WTC11 (cell line): ENCODE measurements around the gene CCSER2. TPM values are rescaled to one million over a fixed set of nuclear protein-coding genes. Genes with fewer than 3 reads are reported as not detected.

Experiments
- ATAC-seq: fragments of 200-7000 bp; cut with Tn5 transposase; 2 replicates; pipeline ENCODE4 v1.10.0; 2021; ENCODE audit warnings: mild to moderate bottlenecking, moderate library complexity
- CTCF ChIA-PET: fragments of 300-600 bp; sonication (Branson Sonifier 250); formaldehyde crosslinking; loops from one replicate; lab custom pipeline; 2021; ENCODE audit warnings: antibody characterized with exemption; lab: Charles Lee
- POLR2A ChIA-PET: fragments of 350-600 bp; sonication (Branson Sonifier 250); formaldehyde crosslinking; loops from one replicate; lab custom pipeline; 2021; ENCODE audit warnings: antibody characterized with exemption; lab: Charles Lee
- DNase-seq: peaks from one replicate; pipeline ENCODE4 v3.0.0; 2021; ENCODE audit warnings: low spot score
- H3K27ac Mint-ChIP-seq: 2 replicates; pipeline ENCODE4 v1.8.0; 2021; ENCODE audit warnings: mixed read lengths
- H3K27me3 Mint-ChIP-seq: 2 replicates; pipeline ENCODE4 v1.8.0; 2021; ENCODE audit warnings: low read depth, mild to moderate bottlenecking, moderate library complexity, mixed read lengths
- H3K36me3 Mint-ChIP-seq: 2 replicates; pipeline ENCODE4 v1.8.0; 2021; ENCODE audit warnings: mixed read lengths
- H3K4me1 Mint-ChIP-seq: 2 replicates; pipeline ENCODE4 v1.8.0; 2022; ENCODE audit warnings: mixed read lengths
- H3K4me3 Mint-ChIP-seq: 2 replicates; pipeline ENCODE4 v1.8.0; 2021; ENCODE audit warnings: mild to moderate bottlenecking, moderate library complexity, mixed read lengths
- H3K9me3 Mint-ChIP-seq: 2 replicates; pipeline ENCODE4 v1.8.0; 2021; ENCODE audit warnings: mixed read lengths
- ATF1 ChIP-seq: sonication (generic); formaldehyde crosslinking; IDR thresholded peaks from 2 replicates; pipeline ENCODE4 v1.8.1; 2023; ENCODE audit warnings: mild to moderate bottlenecking, moderate library complexity, missing genetic modification reagents
- CBFB ChIP-seq: sonication (generic); formaldehyde crosslinking; IDR thresholded peaks from 2 replicates; pipeline ENCODE4 v1.8.1; 2022; ENCODE audit warnings: mild to moderate bottlenecking, low read depth, missing genetic modification reagents
- CREM ChIP-seq: sonication (generic); formaldehyde crosslinking; IDR thresholded peaks from 2 replicates; pipeline ENCODE4 v1.8.1; 2022; ENCODE audit warnings: mild to moderate bottlenecking, missing genetic modification reagents, moderate library complexity
- ESRRA ChIP-seq: sonication (generic); formaldehyde crosslinking; IDR thresholded peaks from 2 replicates; pipeline ENCODE4 v1.8.1; 2022; ENCODE audit warnings: mild to moderate bottlenecking, missing genetic modification reagents, borderline replicate concordance
- ETV6 ChIP-seq: sonication (generic); formaldehyde crosslinking; IDR thresholded peaks from 2 replicates; pipeline ENCODE4 v1.8.1; 2022; ENCODE audit warnings: mild to moderate bottlenecking, missing genetic modification reagents
- GTF2I ChIP-seq: fragments of 250-450 bp; sonication (Bioruptor Pico); conservative IDR thresholded peaks from 2 replicates; pipeline ENCODE4 v1.4.0; 2021; ENCODE audit warnings: mild to moderate bottlenecking
- MYBL2 ChIP-seq: sonication (generic); formaldehyde crosslinking; IDR thresholded peaks from 2 replicates; pipeline ENCODE4 v1.8.1; 2023; ENCODE audit warnings: mild to moderate bottlenecking, moderate library complexity, missing genetic modification reagents
- NFE2L1 ChIP-seq: sonication (generic); formaldehyde crosslinking; IDR thresholded peaks from 2 replicates; pipeline ENCODE4 v1.8.1; 2023; ENCODE audit warnings: missing genetic modification reagents
- NR3C1 ChIP-seq: sonication (generic); formaldehyde crosslinking; conservative IDR thresholded peaks from 2 replicates; pipeline ENCODE4 v1.8.1; 2023; ENCODE audit warnings: low read depth, mild to moderate bottlenecking, missing genetic modification reagents
- RELA ChIP-seq: sonication (generic); formaldehyde crosslinking; IDR thresholded peaks from 2 replicates; pipeline ENCODE4 v1.8.1; 2022; ENCODE audit warnings: missing genetic modification reagents, mild to moderate bottlenecking, borderline replicate concordance
- TP53 ChIP-seq: sonication (generic); formaldehyde crosslinking; IDR thresholded peaks from 2 replicates; pipeline ENCODE4 v1.8.1; 2023; ENCODE audit warnings: mild to moderate bottlenecking, missing genetic modification reagents
- ZNF423 ChIP-seq: fragments of 250-450 bp; sonication (Bioruptor Pico); IDR thresholded peaks from 2 replicates; pipeline ENCODE4 v2.1.2; 2022; ENCODE audit warnings: mild to moderate bottlenecking, moderate library complexity
- total RNA-seq: library from RNA; stranded (reverse); gene quantifications from 3 replicates; pipeline ENCODE4 v1.2.3, GENCODE V29; 2021
- TF ChIP-seq, protein P1 (sequence below): fragments of 250-450 bp; sonication (Bioruptor Pico); conservative IDR thresholded peaks from 2 replicates; pipeline ENCODE4 v1.9.0; 2021; ENCODE audit warnings: mild to moderate bottlenecking
- TF ChIP-seq, protein P2 (sequence below): sonication (generic); formaldehyde crosslinking; IDR thresholded peaks from 2 replicates; pipeline ENCODE4 v1.8.0; 2022; ENCODE audit warnings: mild to moderate bottlenecking, missing genetic modification reagents
- TF ChIP-seq, protein P3 (sequence below): sonication (generic); formaldehyde crosslinking; IDR thresholded peaks from 2 replicates; pipeline ENCODE4 v1.8.1; 2023; ENCODE audit warnings: mild to moderate bottlenecking, missing genetic modification reagents, moderate library complexity
- TF ChIP-seq, protein P4 (sequence below): fragments of 250-450 bp; sonication (Bioruptor Pico); IDR thresholded peaks from 2 replicates; pipeline ENCODE4 v1.9.0; 2021; ENCODE audit warnings: moderate library complexity, mild to moderate bottlenecking, inconsistent platforms, borderline replicate concordance
- TF ChIP-seq, protein P5 (sequence below): sonication (generic); formaldehyde crosslinking; IDR thresholded peaks from 2 replicates; pipeline ENCODE4 v1.8.0; 2022; ENCODE audit warnings: mild to moderate bottlenecking, missing genetic modification reagents
- TF ChIP-seq, protein P6 (sequence below): sonication (generic); formaldehyde crosslinking; IDR thresholded peaks from 2 replicates; pipeline ENCODE4 v1.8.0; 2022; ENCODE audit warnings: missing genetic modification reagents
- TF ChIP-seq, protein P7 (sequence below): sonication (generic); formaldehyde crosslinking; IDR thresholded peaks from 2 replicates; pipeline ENCODE4 v1.8.1; 2022; ENCODE audit warnings: mild to moderate bottlenecking, missing genetic modification reagents, moderate library complexity, borderline replicate concordance

CCSER2 gene
- total RNA-seq, 1 experiment from 2014 or later, result 30.6 TPM

DNA sequence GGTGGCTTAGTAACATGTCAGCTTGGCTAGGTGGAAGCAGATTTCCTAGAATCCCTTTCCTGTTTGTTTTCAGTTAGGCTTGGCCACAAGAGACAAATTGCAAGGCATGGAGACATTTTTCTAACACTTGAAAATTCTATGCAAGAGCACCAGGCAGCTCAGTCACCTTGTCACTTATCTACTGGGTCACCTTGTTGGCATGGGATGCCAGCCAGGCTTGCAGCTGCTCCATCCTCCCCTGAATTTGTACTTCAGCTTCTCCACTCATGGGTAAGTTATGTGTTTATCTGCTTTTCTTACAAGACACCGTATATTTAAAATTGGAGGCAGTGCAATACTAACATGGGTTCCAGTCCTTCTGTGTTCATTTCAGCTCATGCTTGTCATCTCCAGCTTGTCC, 40.2 kb upstream of the CCSER2 start:
- no peaks in the 10 kb centered on the region for H3K4me1 Mint-ChIP-seq
- no peak overlapping the region for H3K4me3 Mint-ChIP-seq
- no peaks in the 10 kb centered on the region for H3K36me3 Mint-ChIP-seq
- ATAC-seq (no peak), DNase-seq (no peak)
- ChIA-PET CTCF (no interaction called here), POLR2A (no interaction called here)
- H3K27me3 Mint-ChIP-seq, result no peaks in the 10 kb centered on the region
- no peaks in the 10 kb centered on the region for H3K9me3 Mint-ChIP-seq
- H3K27ac Mint-ChIP-seq, result no peak overlapping the region; the same call in 1 of the 2 replicates
- TF ChIP-seq, protein P1, sequence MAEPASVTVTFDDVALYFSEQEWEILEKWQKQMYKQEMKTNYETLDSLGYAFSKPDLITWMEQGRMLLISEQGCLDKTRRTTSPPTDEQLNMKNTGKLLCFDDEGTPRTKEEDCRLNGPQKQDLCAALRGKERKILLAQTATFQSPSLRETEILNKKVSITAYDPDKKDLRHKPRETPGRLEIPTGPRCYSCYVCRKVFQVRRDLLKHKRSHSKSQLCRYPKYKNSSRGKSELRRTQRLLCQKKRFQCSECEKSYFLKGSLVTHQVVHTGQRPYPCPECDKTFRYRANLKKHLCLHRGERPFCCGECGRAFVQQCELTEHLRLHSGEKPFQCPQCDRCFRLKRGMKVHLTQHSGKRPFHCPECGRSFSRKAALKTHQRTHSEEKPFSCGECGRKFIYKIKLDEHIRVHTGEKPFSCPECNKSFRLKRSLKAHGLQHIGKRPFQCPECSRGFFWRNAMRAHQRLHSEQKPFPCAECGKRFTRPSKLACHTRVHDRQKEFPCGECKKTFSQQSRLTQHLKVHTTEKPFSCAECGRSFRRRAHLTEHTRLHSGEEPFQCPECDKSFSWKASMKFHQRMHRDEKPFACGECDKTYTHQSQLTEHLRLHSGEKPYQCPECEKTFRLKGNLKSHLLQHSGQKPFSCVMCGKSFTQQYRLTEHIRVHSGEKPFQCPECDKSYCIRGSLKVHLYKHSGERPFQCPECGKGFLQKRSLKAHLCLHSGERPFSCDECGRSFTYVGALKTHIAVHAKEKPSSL, result no peak
- TF ChIP-seq NFE2L1 (no peak), ZNF423 (no peak), ATF1 (no peak), GTF2I (CRISPR knock-in tag) (no peak), MYBL2 (CRISPR knock-in tag) (no peak), NR3C1 (CRISPR knock-in tag) (no peak), CBFB (CRISPR knock-in tag) (no peak), CREM (CRISPR knock-in tag) (no peak), TP53 (CRISPR knock-in tag) (no peak), ETV6 (CRISPR knock-in tag) (no peak), RELA (no peak), ESRRA (CRISPR knock-in tag) (no peak)
- TF ChIP-seq, protein P2, sequence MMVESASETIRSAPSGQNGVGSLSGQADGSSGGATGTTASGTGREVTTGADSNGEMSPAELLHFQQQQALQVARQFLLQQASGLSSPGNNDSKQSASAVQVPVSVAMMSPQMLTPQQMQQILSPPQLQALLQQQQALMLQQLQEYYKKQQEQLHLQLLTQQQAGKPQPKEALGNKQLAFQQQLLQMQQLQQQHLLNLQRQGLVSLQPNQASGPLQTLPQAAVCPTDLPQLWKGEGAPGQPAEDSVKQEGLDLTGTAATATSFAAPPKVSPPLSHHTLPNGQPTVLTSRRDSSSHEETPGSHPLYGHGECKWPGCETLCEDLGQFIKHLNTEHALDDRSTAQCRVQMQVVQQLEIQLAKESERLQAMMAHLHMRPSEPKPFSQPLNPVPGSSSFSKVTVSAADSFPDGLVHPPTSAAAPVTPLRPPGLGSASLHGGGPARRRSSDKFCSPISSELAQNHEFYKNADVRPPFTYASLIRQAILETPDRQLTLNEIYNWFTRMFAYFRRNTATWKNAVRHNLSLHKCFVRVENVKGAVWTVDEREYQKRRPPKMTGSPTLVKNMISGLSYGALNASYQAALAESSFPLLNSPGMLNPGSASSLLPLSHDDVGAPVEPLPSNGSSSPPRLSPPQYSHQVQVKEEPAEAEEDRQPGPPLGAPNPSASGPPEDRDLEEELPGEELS (CRISPR knock-in tag), result no peak
- TF ChIP-seq, protein P3, sequence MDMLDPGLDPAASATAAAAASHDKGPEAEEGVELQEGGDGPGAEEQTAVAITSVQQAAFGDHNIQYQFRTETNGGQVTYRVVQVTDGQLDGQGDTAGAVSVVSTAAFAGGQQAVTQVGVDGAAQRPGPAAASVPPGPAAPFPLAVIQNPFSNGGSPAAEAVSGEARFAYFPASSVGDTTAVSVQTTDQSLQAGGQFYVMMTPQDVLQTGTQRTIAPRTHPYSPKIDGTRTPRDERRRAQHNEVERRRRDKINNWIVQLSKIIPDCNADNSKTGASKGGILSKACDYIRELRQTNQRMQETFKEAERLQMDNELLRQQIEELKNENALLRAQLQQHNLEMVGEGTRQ (CRISPR knock-in tag), result no peak
- TF ChIP-seq, protein P4, sequence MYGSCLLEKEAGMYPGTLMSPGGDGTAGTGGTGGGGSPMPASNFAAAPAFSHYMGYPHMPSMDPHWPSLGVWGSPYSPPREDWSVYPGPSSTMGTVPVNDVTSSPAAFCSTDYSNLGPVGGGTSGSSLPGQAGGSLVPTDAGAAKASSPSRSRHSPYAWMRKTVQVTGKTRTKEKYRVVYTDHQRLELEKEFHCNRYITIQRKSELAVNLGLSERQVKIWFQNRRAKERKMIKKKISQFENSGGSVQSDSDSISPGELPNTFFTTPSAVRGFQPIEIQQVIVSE (CRISPR knock-in tag), result no peak
- TF ChIP-seq, protein P5, sequence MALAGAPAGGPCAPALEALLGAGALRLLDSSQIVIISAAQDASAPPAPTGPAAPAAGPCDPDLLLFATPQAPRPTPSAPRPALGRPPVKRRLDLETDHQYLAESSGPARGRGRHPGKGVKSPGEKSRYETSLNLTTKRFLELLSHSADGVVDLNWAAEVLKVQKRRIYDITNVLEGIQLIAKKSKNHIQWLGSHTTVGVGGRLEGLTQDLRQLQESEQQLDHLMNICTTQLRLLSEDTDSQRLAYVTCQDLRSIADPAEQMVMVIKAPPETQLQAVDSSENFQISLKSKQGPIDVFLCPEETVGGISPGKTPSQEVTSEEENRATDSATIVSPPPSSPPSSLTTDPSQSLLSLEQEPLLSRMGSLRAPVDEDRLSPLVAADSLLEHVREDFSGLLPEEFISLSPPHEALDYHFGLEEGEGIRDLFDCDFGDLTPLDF (CRISPR knock-in tag), result no peak
- TF ChIP-seq, protein P6, sequence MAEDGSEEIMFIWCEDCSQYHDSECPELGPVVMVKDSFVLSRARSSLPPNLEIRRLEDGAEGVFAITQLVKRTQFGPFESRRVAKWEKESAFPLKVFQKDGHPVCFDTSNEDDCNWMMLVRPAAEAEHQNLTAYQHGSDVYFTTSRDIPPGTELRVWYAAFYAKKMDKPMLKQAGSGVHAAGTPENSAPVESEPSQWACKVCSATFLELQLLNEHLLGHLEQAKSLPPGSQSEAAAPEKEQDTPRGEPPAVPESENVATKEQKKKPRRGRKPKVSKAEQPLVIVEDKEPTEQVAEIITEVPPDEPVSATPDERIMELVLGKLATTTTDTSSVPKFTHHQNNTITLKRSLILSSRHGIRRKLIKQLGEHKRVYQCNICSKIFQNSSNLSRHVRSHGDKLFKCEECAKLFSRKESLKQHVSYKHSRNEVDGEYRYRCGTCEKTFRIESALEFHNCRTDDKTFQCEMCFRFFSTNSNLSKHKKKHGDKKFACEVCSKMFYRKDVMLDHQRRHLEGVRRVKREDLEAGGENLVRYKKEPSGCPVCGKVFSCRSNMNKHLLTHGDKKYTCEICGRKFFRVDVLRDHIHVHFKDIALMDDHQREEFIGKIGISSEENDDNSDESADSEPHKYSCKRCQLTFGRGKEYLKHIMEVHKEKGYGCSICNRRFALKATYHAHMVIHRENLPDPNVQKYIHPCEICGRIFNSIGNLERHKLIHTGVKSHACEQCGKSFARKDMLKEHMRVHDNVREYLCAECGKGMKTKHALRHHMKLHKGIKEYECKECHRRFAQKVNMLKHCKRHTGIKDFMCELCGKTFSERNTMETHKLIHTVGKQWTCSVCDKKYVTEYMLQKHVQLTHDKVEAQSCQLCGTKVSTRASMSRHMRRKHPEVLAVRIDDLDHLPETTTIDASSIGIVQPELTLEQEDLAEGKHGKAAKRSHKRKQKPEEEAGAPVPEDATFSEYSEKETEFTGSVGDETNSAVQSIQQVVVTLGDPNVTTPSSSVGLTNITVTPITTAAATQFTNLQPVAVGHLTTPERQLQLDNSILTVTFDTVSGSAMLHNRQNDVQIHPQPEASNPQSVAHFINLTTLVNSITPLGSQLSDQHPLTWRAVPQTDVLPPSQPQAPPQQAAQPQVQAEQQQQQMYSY, result no peak
- TF ChIP-seq, protein P7, sequence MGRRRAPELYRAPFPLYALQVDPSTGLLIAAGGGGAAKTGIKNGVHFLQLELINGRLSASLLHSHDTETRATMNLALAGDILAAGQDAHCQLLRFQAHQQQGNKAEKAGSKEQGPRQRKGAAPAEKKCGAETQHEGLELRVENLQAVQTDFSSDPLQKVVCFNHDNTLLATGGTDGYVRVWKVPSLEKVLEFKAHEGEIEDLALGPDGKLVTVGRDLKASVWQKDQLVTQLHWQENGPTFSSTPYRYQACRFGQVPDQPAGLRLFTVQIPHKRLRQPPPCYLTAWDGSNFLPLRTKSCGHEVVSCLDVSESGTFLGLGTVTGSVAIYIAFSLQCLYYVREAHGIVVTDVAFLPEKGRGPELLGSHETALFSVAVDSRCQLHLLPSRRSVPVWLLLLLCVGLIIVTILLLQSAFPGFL, result no peak
- TF ChIP-seq, all 79 proteins: peak for 0
